ENCODE measurements around the gene CNPY1.

Gene CNPY1

GRCh38 chr7:155511702-155511996 is 34.7 kb downstream of the CNPY1 start:
- no peak for TF ChIP-seq CTCF (IDR thresholded peaks at IDR 0.05; ENCODE audit: extremely low read depth, insufficient read depth, missing control alignments)
- no peak for DNase-seq (ENCODE audit: low spot score)
- in situ Hi-C loops (cut with MboI; ENCODE audit: low pct_unique_long_range_greater_than_20kb, low sequenced_read_pairs, unreplicated experiment), result loop anchor here (10.0 kb wide), 1 partner anchor 57 kb away; the partner anchor contains the start of gene EN2

- no peak for DNase-seq (ENCODE audit: low spot score)
- in situ Hi-C loops (cut with MboI; ENCODE audit: low pct_unique_long_range_greater_than_20kb, low sequenced_read_pairs, unreplicated experiment), result loop anchor here (10.0 kb wide), 1 partner anchor 56 kb away; the partner anchor contains the start of gene EN2
- no peak for TF ChIP-seq CTCF (IDR thresholded peaks at IDR 0.05; ENCODE audit: extremely low read depth, insufficient read depth, missing control alignments)
Measured at GRCh38 chr7:155510975-155511701, 35.2 kb downstream of the CNPY1 start.

GRCh38 chr7:155509725-155510551 is 36.4 kb downstream of the CNPY1 start:
- no peak for TF ChIP-seq CTCF (IDR thresholded peaks at IDR 0.05; ENCODE audit: extremely low read depth, insufficient read depth, missing control alignments)
- in situ Hi-C loops (cut with MboI; ENCODE audit: low pct_unique_long_range_greater_than_20kb, low sequenced_read_pairs, unreplicated experiment), result loop anchor here (10.0 kb wide), 2 partner anchors 55 to 135 kb away; partner anchors contain the start of gene EN2
- DNase-seq (ENCODE audit: low spot score), result no peak

- no peak for TF ChIP-seq CTCF (IDR thresholded peaks at IDR 0.05; ENCODE audit: extremely low read depth, insufficient read depth, missing control alignments)
- DNase-seq (ENCODE audit: low spot score), result no peak
- in situ Hi-C loops (cut with MboI; ENCODE audit: low pct_unique_long_range_greater_than_20kb, low sequenced_read_pairs, unreplicated experiment), result loop anchor here (10.0 kb wide), 1 partner anchor 135 kb away; no protein-coding TSS in a partner anchor
Measured at GRCh38 chr7:155509359-155509724, 37.0 kb downstream of the CNPY1 start.

GRCh38 chr7:155508376-155509358 is 37.7 kb downstream of the CNPY1 start:
- no peak for DNase-seq (ENCODE audit: low spot score)
- in situ Hi-C loops (cut with MboI; ENCODE audit: low pct_unique_long_range_greater_than_20kb, low sequenced_read_pairs, unreplicated experiment), result loop anchor here (10.0 kb wide), 1 partner anchor 134 kb away; no protein-coding TSS in a partner anchor
- no peak for TF ChIP-seq CTCF (IDR thresholded peaks at IDR 0.05; ENCODE audit: extremely low read depth, insufficient read depth, missing control alignments)

GRCh38 chr7:155507576-155507975 is 38.8 kb downstream of the CNPY1 start:
- in situ Hi-C loops (cut with MboI; ENCODE audit: low pct_unique_long_range_greater_than_20kb, low sequenced_read_pairs, unreplicated experiment), result loop anchor here (10.0 kb wide), 1 partner anchor 133 kb away; no protein-coding TSS in a partner anchor
- TF ChIP-seq CTCF (IDR thresholded peaks at IDR 0.05; ENCODE audit: extremely low read depth, insufficient read depth, missing control alignments), result no peak
- DNase-seq (ENCODE audit: low spot score), result no peak

Data from GM13977 (cell line).